ENCODE results near the gene OTOS.

Gene OTOS

DNA sequence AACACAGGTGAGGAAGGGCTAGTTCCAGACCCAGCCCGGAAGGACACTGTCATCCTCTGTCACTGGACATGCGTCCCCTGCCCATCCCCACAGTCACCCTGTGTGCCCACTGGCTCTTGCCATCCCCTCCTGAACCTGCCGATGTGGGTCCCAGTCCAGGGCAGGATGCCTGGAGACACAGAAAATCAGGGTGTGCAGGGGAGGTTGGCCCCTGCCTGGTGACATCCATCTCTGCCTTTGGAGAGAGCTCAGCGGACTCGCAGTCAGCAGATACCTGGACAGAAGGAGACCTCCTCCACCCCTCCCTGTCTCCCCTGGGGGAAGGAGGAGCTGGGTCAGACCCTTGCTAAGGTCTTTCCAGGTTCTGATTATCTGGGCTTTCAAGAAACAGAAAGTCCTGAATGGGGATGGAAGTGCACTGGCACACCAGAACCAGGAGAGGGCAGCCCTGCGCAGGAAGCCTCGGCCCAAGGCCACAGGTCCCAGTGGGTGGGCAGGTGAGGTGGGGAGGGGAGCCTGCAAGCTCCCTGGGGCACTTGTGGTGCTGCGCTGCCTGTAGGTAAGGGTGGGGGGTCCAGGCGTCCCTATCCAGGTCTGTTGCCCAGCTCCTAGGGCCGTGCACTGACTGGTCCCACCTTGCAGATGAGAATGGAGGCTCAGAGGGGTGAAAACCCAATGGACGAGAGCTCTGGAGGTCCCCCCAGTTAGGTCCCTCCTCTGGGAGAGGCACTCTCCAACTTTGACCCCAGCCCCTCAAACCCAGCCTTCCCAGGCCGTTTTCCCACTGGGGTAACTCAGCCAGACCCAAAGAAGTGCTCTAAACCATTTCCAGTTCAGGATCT is 9.7 kb upstream of the OTOS start:
- peaks cover 14% of the 10 kb centered on the region for H3K27me3 Mint-ChIP-seq
- no peaks in the 10 kb centered on the region for H3K4me1 Mint-ChIP-seq (ENCODE audit: low read depth)
- H3K27ac Mint-ChIP-seq: no peak overlapping the region
- no peak overlapping the region for H3K4me3 Mint-ChIP-seq
- no peaks in the 10 kb centered on the region for H3K36me3 Mint-ChIP-seq (ENCODE audit: low read depth)
- no peaks in the 10 kb centered on the region for H3K9me3 Mint-ChIP-seq

DNA sequence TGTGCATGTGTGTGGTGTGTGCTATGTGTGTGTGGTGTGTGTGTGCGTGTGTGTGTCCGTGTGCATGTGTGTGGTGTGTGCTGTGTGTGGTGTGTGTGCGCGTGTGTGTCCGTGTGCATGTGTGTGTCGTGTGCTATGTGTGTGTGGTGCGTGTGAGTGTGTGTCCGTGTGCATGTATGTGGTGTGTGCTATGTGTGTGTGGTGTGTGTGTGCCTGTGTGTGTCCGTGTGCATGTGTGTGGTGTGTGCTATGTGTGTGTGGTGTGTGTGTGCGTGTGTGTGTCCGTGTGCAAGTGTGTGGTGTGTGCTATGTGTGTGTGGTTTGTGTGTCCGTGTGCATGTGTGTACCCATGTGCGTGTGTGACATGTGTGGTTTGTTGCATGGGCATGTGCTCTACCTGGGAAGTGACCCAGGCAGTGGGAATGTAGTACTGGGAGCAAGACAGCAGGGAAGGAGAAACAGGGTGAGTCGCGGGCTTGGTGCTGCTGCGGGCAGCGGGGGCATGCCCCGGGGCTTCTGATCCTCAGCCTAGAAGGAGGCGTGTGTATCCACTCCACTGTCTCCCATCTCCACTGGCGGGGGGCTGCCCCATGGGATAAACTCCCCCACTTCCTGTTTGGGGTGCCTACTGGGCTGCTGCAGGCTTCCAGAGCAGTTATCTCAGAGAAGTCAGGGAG is 7.6 kb upstream of the OTOS start:
- H3K27ac Mint-ChIP-seq: no peak overlapping the region
- no peaks in the 10 kb centered on the region for H3K9me3 Mint-ChIP-seq
- no peak overlapping the region for H3K4me3 Mint-ChIP-seq
- no peaks in the 10 kb centered on the region for H3K4me1 Mint-ChIP-seq (ENCODE audit: low read depth)
- peaks cover 11% of the 10 kb centered on the region for H3K27me3 Mint-ChIP-seq
- H3K36me3 Mint-ChIP-seq (ENCODE audit: low read depth): no peaks in the 10 kb centered on the region

DNA sequence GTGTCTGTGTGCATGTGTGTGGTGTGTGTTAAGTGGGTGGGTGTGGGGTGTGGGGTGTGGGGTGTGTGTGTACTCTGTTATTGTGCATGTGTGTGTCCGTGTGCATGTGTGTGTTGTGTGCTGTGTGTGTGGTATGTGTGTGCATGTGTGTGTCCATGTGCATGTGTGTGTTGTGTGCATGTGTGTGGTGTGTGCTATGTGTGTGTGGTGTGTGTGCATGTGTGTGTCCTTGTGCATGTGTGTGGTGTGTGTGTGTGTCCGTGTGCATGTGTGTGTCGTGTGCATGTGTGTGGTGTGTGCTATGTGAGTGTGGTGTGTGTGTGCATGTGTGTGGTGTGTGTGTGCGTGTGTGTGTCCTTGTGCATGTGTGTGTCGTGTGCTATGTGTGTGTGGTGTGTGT is 6.9 kb upstream of the OTOS start:
- no peaks in the 10 kb centered on the region for H3K36me3 Mint-ChIP-seq (ENCODE audit: low read depth)
- peaks cover 11% of the 10 kb centered on the region for H3K27me3 Mint-ChIP-seq
- no peak overlapping the region for H3K4me3 Mint-ChIP-seq
- H3K4me1 Mint-ChIP-seq (ENCODE audit: low read depth): no peaks in the 10 kb centered on the region
- no peak overlapping the region for H3K27ac Mint-ChIP-seq
- H3K9me3 Mint-ChIP-seq: no peaks in the 10 kb centered on the region

DNA sequence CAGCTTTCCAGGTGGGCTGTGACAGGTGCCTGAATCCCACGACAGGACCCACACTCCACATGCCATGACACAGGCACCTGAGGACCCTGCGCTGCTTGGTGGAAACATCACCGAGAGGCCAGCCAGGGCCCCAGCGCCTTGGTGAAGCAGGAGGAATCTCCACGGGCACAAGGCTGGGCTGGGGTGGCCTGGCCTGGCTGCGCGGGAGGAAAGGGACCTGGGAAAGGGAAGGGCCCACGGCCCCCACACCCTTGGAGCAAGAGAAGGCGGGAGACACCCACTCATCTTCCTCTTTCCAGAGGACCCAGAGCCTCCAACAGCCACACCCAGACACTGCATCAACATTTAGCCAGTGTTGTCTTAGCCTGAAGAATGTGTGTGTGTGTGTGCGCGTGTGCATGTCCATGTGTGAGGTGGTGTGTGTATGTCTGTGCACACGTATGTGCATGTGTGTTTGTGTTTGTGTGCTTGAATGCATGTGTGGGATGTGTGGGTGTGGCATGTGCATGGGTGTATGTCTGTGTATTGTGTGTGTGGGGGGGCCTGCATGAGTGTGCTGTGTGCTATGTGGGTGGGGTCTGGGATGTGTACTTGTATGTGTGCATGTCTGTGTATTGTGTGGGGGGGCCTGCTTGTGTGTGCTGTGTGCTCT is 6.3 kb upstream of the OTOS start:
- Mint-ChIP-seq H3K4me3 (no peak overlapping the region), H3K27me3 (peaks cover 7% of the 10 kb centered on the region), H3K9me3 (no peaks in the 10 kb centered on the region), H3K27ac (no peak overlapping the region), H3K4me1 (ENCODE audit: low read depth) (no peaks in the 10 kb centered on the region), H3K36me3 (ENCODE audit: low read depth) (no peaks in the 10 kb centered on the region)

DNA sequence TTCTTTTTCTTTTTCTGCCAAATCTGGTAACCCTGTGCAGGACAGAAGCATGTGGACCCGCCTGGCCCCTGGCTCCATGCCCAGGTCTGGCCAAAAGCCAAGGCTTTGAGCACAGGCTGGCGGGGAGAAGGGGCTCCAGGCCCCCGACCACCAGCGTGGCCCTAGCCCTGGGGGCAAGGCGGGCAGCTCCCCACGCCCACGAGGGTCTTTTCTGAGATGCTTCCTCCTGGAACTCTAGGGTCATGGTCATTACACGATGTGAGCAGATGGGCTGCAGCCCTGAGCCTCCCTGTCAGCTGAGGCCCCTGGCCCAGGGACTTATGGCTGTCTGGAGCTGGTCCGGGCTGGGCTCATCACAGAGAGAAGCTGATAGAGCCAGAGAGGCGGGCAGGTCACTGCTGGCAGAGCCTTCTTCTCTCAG is 5.7 kb upstream of the OTOS start:
- Mint-ChIP-seq H3K9me3 (no peaks in the 10 kb centered on the region), H3K36me3 (ENCODE audit: low read depth) (no peaks in the 10 kb centered on the region), H3K27me3 (peaks cover 3% of the 10 kb centered on the region), H3K27ac (no peak overlapping the region), H3K4me1 (ENCODE audit: low read depth) (no peaks in the 10 kb centered on the region), H3K4me3 (no peak overlapping the region)

DNA sequence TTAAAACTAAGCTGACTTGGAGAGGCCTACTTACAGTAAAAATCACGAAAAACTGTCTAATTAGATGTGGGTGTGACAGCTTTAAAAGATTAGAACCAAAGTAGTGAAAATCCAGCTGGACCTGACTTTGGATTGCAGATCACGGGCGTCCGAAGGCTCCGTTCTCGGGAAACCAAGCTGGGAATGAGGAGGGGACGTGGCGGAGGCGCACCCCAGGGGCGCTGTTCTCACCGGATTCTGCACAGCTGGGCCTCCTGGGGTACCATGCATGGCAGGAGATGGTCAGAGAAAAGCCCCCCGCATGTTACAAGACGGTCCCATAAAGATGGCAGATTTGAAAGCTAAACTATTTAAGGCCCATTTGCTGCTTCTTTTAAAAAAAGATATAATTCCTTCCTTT is 5.0 kb upstream of the OTOS start:
- H3K27me3 Mint-ChIP-seq: peaks cover 3% of the 10 kb centered on the region
- no peaks in the 10 kb centered on the region for H3K36me3 Mint-ChIP-seq (ENCODE audit: low read depth)
- H3K27ac Mint-ChIP-seq: no peak overlapping the region
- no peak overlapping the region for H3K4me3 Mint-ChIP-seq
- H3K4me1 Mint-ChIP-seq (ENCODE audit: low read depth): no peaks in the 10 kb centered on the region
- no peaks in the 10 kb centered on the region for H3K9me3 Mint-ChIP-seq

DNA sequence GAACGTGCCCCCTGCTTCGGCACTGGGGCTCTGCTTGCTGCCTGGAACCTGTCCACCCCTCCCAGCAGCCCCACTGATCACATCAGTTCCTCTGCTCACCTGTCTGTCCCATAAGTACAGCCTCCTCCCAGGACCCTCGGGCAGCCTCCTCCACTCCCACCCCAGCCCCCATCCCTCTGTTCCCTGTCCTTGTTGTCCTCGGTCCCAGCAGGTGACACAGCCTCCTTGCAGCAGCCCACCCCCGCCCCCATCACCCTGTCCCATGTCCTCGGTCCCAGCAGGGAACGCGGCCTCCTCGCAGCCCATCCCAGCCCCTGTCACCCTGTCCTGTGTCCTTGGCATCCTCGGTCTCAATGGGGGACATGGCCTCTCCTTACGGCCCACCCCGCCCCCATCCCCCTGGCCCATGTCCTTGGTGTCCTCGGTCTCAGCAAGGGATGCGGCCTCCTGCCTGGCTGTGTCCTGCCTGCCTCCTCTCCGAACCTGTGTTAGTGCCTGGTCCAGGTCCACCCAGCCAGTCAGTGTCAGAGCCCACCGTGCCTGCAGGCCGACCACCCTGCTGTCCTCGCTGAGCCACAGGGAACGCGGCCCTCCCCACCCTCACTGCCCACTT is 4.3 kb upstream of the OTOS start:
- H3K27me3 Mint-ChIP-seq: no peaks in the 10 kb centered on the region
- no peaks in the 10 kb centered on the region for H3K4me1 Mint-ChIP-seq (ENCODE audit: low read depth)
- no peaks in the 10 kb centered on the region for H3K9me3 Mint-ChIP-seq
- no peak overlapping the region for H3K27ac Mint-ChIP-seq
- H3K36me3 Mint-ChIP-seq (ENCODE audit: low read depth): no peaks in the 10 kb centered on the region
- H3K4me3 Mint-ChIP-seq: no peak overlapping the region

DNA sequence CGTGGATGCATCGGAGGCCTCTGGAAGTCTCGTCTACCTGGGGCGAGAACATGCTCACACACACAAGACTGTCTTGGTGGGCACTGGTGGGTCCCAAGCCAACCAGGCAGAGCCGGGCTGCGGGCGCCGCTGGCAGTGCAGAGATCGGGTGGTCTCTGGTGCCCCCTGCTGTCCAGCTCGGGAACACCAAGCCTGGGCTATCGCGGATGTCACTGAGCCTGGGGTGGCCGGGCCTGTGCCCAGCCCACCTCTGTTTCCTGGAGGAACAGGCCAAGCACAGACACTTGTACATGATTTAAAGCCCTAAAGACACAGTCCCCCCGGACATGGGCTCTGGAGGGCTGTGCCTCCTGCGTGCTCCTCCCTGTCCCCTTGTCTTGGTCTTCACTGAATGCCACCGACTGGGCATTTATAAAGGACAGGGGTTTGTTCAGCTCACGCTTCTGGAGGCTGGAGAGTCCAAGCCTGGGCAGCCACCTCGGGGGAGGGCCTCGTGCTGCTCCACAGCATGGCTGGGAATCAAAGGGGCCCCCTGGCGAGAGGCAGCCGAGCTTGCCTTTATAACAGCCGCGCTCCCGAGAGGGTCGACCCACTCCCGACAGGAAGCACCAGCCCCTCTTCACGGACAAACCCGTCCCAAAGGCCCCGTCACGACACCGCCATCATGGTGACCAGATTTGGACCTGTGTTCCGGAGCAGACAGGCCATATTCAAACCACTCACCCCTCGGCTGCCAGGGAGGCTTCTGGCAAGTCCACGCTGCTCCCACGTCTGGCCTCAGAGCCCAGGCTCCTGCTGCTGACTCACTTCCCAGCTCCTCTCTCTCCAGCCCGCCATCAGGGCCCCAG is 3.6 kb upstream of the OTOS start:
- Mint-ChIP-seq H3K27me3 (no peaks in the 10 kb centered on the region), H3K27ac (no peak overlapping the region), H3K36me3 (ENCODE audit: low read depth) (no peaks in the 10 kb centered on the region), H3K4me1 (ENCODE audit: low read depth) (no peaks in the 10 kb centered on the region), H3K4me3 (no peak overlapping the region), H3K9me3 (no peaks in the 10 kb centered on the region)

DNA sequence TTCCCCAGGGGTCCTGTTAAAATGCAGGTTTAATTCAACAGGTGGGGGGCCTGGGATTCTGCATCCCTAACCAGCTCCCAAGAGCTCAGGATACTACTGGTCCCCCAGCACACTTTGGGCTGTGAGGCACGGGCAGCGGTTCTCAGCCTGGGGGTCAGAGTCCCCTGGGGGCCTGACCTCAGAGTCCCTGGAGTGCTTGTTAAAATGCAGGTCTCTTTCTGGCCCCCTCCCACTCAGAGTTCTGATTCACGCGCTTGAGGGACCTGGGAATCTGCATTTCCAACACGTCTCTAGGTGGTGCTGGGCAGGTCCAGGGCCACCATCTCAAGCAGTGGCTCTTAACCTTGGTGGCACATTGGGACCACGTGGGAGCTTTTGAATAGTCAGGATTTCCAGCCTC is 2.8 kb upstream of the OTOS start:
- H3K36me3 Mint-ChIP-seq (ENCODE audit: low read depth): no peaks in the 10 kb centered on the region
- no peaks in the 10 kb centered on the region for H3K9me3 Mint-ChIP-seq
- H3K27me3 Mint-ChIP-seq: no peaks in the 10 kb centered on the region
- H3K4me3 Mint-ChIP-seq: no peak overlapping the region
- H3K27ac Mint-ChIP-seq: no peak overlapping the region
- H3K4me1 Mint-ChIP-seq (ENCODE audit: low read depth): no peaks in the 10 kb centered on the region

DNA sequence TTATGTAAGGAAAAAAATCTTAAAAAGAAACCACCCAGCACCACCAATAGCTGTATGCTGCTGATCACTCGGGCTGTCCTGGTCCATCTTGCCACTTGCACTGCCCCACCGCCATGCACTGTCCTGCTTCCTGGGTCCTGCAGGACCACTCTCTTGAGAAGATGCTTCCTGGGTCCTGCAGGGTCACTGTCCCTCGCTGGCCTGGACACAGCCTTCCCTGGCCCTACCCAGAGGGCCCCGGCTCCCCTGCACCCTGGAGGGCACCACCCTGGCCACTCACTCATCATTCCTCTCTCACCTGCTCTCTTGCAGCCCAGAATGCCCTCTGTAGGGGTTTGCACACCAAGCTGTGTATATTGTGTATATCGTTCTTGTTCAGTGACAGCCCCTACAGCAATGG is 2.4 kb upstream of the OTOS start:
- H3K27me3 Mint-ChIP-seq: no peaks in the 10 kb centered on the region
- no peaks in the 10 kb centered on the region for H3K36me3 Mint-ChIP-seq (ENCODE audit: low read depth)
- H3K27ac Mint-ChIP-seq: no peak overlapping the region
- no peak overlapping the region for H3K4me3 Mint-ChIP-seq
- H3K9me3 Mint-ChIP-seq: no peaks in the 10 kb centered on the region
- H3K4me1 Mint-ChIP-seq (ENCODE audit: low read depth): no peaks in the 10 kb centered on the region

DNA sequence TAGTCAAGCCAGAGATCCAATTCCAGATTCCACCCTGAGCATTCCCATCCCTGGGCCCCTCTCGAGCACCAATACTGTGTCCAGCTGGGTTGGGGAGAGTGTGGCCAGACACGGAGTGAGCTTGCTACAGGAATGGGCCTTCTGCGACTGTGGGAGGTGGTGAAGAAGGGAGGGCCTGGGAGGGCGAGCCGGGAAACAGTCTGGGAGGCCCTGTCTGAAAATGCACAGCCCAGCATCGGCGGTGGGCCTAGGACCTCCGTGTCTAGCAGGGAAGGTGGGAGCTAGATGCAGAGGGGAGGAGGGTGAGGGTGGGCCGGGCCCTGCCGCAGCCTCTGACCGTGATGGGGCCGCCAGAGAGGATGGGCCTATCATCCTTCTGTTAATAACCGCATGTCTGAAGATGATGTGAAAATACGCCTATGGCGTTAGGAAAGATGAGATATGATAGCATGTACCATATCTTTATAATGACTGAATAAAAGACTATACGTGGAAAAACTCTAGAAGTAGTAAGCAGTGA is 1.9 kb upstream of the OTOS start:
- H3K9me3 Mint-ChIP-seq: no peaks in the 10 kb centered on the region
- H3K4me1 Mint-ChIP-seq (ENCODE audit: low read depth): peaks cover under 1% of the 10 kb centered on the region
- no peaks in the 10 kb centered on the region for H3K27me3 Mint-ChIP-seq
- H3K36me3 Mint-ChIP-seq (ENCODE audit: low read depth): no peaks in the 10 kb centered on the region
- no peak overlapping the region for H3K27ac Mint-ChIP-seq
- H3K4me3 Mint-ChIP-seq: no peak overlapping the region

DNA sequence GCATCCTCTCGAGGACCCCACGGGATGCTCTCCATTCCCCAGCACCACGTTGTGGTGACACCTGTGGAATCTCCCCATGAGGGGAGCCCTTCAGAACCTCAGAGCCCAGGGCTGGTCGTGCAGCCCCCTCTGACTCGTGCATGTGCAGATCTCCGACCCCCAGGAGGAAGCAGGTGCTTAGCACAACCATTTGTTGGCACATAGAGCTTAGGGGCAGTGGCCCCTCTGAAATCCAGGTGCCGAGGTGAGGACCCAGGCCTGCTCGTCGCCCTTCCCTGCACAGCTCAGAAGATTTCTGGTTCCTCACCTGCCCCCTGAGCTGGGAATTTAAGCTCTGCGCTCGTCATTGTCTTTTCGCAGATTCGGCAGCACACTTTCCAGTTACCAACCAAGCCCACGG is 1.3 kb upstream of the OTOS start:
- H3K27ac Mint-ChIP-seq: no peak overlapping the region
- no peaks in the 10 kb centered on the region for H3K9me3 Mint-ChIP-seq

DNA sequence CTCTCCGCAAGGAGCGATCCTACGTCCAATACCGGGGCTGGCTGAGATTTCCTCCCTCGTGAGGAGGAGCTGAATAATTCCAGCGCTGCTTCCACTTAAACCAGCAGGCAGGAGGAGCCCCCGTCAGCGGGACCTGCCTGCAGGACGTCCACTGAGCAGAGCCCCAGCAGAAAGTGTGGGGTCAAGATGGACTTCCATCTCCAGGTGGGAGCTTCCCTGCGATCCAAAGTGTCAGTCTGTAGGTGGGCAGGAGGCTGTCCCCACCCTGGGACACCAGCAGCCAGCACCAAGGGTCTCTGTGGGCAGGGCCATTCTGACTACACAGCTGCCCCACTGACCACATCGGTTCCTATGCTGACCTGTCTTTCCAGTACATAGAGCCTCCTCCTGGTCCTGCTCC is 462 bp upstream of the OTOS start:
- Mint-ChIP-seq H3K4me3 (no peak overlapping the region), H3K36me3 (ENCODE audit: low read depth) (no peaks in the 10 kb centered on the region), H3K4me1 (ENCODE audit: low read depth) (peaks cover 5% of the 10 kb centered on the region), H3K27ac (no peak overlapping the region), H3K27me3 (no peaks in the 10 kb centered on the region), H3K9me3 (no peaks in the 10 kb centered on the region)

More for the DNA sequence above, 1.3 kb upstream of the OTOS start:
- Mint-ChIP-seq H3K4me1 (ENCODE audit: low read depth) (peaks cover 5% of the 10 kb centered on the region), H3K36me3 (ENCODE audit: low read depth) (no peaks in the 10 kb centered on the region), H3K4me3 (no peak overlapping the region), H3K27me3 (no peaks in the 10 kb centered on the region)

DNA sequence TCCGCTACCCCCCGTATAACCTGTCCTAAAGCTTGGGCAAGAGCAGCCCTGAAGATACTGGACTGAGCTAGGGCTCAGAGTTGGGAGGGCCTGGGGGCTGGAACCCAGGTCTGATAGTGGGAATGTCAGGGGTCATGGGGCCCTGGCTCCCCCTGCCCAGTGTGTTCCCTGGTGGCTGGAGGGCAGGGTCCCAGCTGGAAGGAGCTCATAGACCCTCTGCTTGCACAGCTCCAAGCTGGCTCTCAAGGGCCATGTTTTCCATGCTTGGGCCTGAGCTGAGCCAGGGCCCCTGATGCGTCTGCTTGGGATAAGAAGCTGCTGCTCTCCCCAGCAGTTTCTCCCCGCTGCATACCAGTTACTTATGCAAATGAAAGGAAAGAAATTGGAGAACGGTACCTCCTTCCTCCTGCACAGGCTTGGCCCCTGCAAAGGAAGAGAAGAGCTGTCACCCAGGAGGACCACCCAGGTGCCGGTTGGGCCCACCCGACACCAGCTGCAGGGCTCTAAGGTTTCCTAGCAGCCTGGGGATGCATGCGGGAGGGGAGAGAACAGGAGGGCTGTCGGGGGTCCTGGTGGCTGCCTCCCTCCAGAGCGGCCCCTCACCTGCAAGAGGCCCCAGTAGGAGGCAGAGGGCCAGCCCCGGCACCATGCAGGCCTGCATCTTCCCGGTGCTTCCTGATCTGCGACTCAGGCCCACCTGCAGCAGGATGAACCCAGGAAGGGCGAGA is 628 bp downstream of the OTOS start:
- H3K4me3 Mint-ChIP-seq: no peak overlapping the region
- no peaks in the 10 kb centered on the region for H3K27me3 Mint-ChIP-seq
- H3K9me3 Mint-ChIP-seq: no peaks in the 10 kb centered on the region
- no peak overlapping the region for H3K27ac Mint-ChIP-seq
- peaks cover 6% of the 10 kb centered on the region for H3K36me3 Mint-ChIP-seq (ENCODE audit: low read depth)
- H3K4me1 Mint-ChIP-seq (ENCODE audit: low read depth): peaks cover 14% of the 10 kb centered on the region
